HEK293 (cell line): ENCODE results near the gene CREBRF.

Source experiments
- CTCF ChIP-seq: fragments of 450-650 bp; formaldehyde crosslinking; IDR thresholded peaks from 2 replicates; pipeline ENCODE4 v1.5.1; 2016; ENCODE audit warnings: missing biosample characterization, missing genetic modification characterization
- GFI1B ChIP-seq: fragments of 450-650 bp; formaldehyde crosslinking; IDR thresholded peaks from 2 replicates; pipeline ENCODE4 v1.5.1; 2016; ENCODE audit warnings: missing biosample characterization, missing genetic modification characterization
- HOXA7 ChIP-seq: sonication (generic); formaldehyde crosslinking; IDR thresholded peaks from 2 replicates; pipeline ENCODE4 v1.8.1; 2022; ENCODE audit warnings: missing genetic modification reagents, borderline replicate concordance
- KLF9 ChIP-seq: fragments of 450-650 bp; formaldehyde crosslinking; IDR thresholded peaks from 2 replicates; pipeline ENCODE4 v1.5.1; 2016; ENCODE audit warnings: missing biosample characterization, missing genetic modification characterization, low read depth
- SP2 ChIP-seq: fragments of 450-650 bp; formaldehyde crosslinking; IDR thresholded peaks from 2 replicates; pipeline ENCODE4 v1.5.1; 2016; ENCODE audit warnings: missing biosample characterization, missing genetic modification characterization
- ZNF350 ChIP-seq: fragments of 450-650 bp; formaldehyde crosslinking; IDR thresholded peaks from 2 replicates; pipeline ENCODE4 v1.5.0; 2017; ENCODE audit warnings: missing biosample characterization, mild to moderate bottlenecking, missing genetic modification characterization
- ZNF394 ChIP-seq: fragments of 450-650 bp; formaldehyde crosslinking; IDR thresholded peaks from 2 replicates; pipeline ENCODE4 v1.5.1; 2016; ENCODE audit warnings: missing biosample characterization, missing genetic modification characterization, mild to moderate bottlenecking, moderate library complexity, borderline replicate concordance
- ZNF654 ChIP-seq: fragments of 450-650 bp; formaldehyde crosslinking; IDR thresholded peaks from 2 replicates; pipeline ENCODE4 v1.5.1; 2016; ENCODE audit warnings: low read depth, missing biosample characterization, missing genetic modification characterization

- TF ChIP-seq ZNF654 (tag by site-specific recombination) (no peak), KLF9 (tag by site-specific recombination) (no peak), CTCF (tag by site-specific recombination) (no peak), ZNF350 (tag by site-specific recombination) (no peak), ZNF394 (no peak), GFI1B (tag by site-specific recombination) (no peak), SP2 (no peak), HOXA7 (CRISPR knock-in tag) (no peak)
Measured at GRCh38 chr5:173093606-173094005, 37.5 kb downstream of the CREBRF start.
